ENCODE measurements around the gene DCC. TPM values are rescaled to one million over a fixed set of nuclear protein-coding genes. Genes with fewer than 3 reads are reported as not detected.

DCC gene
- total and polyA plus RNA-seq, 9 donors = under 0.01 to 0.77 (median 0.30) TPM; not detected in 3

- Histone ChIP-seq H3K27ac (no peak overlapping the region), H3K36me3 (no peaks in the 10 kb centered on the region), H3K4me1 (ENCODE audit: insufficient read depth) (no peaks in the 10 kb centered on the region), H3K9me3 (no peaks in the 10 kb centered on the region), H3K4me3 (no peak overlapping the region), H3K27me3 (no peaks in the 10 kb centered on the region)
- WGBS, 3 donors = 50 to 64% (median 51%) methylated on average over 4 of the region's 4 CpGs
- intact Hi-C loops (cut with DNase I) = no loop called here
- no peak for TF ChIP-seq EP300 (IDR thresholded peaks at IDR 0.05)
- TF ChIP-seq CTCF (IDR thresholded peaks at IDR 0.05) = no peak
- no peak for TF ChIP-seq POLR2A (IDR thresholded peaks at IDR 0.05)
- no peak for DNase-seq
Observed at GRCh38 chr18:52816121-52816520, 476.1 kb downstream of the DCC start.

GRCh38 chr18:52822160-52822559 is 482.2 kb downstream of the DCC start:
- Histone ChIP-seq H3K36me3 (no peaks in the 10 kb centered on the region), H3K4me3 (no peak overlapping the region), H3K27me3 (no peaks in the 10 kb centered on the region), H3K4me1 (ENCODE audit: insufficient read depth) (no peaks in the 10 kb centered on the region), H3K27ac (no peak overlapping the region), H3K9me3 (no peaks in the 10 kb centered on the region)
- 85 to 91% (median 90%) methylated on average over 1 of the region's 1 CpG for WGBS, 3 donors
- TF ChIP-seq EP300 (IDR thresholded peaks at IDR 0.05) = no peak
- TF ChIP-seq CTCF (IDR thresholded peaks at IDR 0.05) = no peak
- no peak for TF ChIP-seq POLR2A (IDR thresholded peaks at IDR 0.05)
- intact Hi-C loops (cut with DNase I) = no loop called here
- DNase-seq = no peak

- WGBS, 3 donors = 16 to 18% (median 17%) methylated on average over 3 of the region's 3 CpGs
- no peak overlapping the region for H3K27ac ChIP-seq
- H3K4me3 ChIP-seq = no peak overlapping the region
- H3K4me1 ChIP-seq (ENCODE audit: insufficient read depth) = no peaks in the 10 kb centered on the region
- H3K36me3 ChIP-seq = no peaks in the 10 kb centered on the region
- intact Hi-C loops (cut with DNase I) = no loop called here
- no peaks in the 10 kb centered on the region for H3K9me3 ChIP-seq
- TF ChIP-seq EP300 (IDR thresholded peaks at IDR 0.05) = no peak
- no peak for TF ChIP-seq POLR2A (IDR thresholded peaks at IDR 0.05)
- TF ChIP-seq CTCF (IDR thresholded peaks at IDR 0.05) = no peak
- DNase-seq = no peak
- no peaks in the 10 kb centered on the region for H3K27me3 ChIP-seq
Observed at GRCh38 chr18:52824126-52824525, 484.1 kb downstream of the DCC start.

- no peaks in the 10 kb centered on the region for H3K27me3 ChIP-seq
- no peak for TF ChIP-seq POLR2A (IDR thresholded peaks at IDR 0.05)
- no peak for TF ChIP-seq CTCF (IDR thresholded peaks at IDR 0.05)
- no peak for TF ChIP-seq EP300 (IDR thresholded peaks at IDR 0.05)
- H3K4me3 ChIP-seq = no peak overlapping the region
- H3K9me3 ChIP-seq = no peaks in the 10 kb centered on the region
- intact Hi-C loops (cut with DNase I) = no loop called here
- H3K27ac ChIP-seq = no peak overlapping the region
- H3K36me3 ChIP-seq = no peaks in the 10 kb centered on the region
- DNase-seq = no peak
- no peaks in the 10 kb centered on the region for H3K4me1 ChIP-seq (ENCODE audit: insufficient read depth)
- 83 to 95% (median 85%) methylated on average over 3 of the region's 3 CpGs for WGBS, 3 donors
Observed at GRCh38 chr18:52826994-52827393, 487.0 kb downstream of the DCC start.

GRCh38 chr18:52829320-52829719 is 489.3 kb downstream of the DCC start:
- H3K4me1 ChIP-seq (ENCODE audit: insufficient read depth) = no peaks in the 10 kb centered on the region
- no peaks in the 10 kb centered on the region for H3K27me3 ChIP-seq
- H3K9me3 ChIP-seq = no peaks in the 10 kb centered on the region
- no peak for DNase-seq
- no peak overlapping the region for H3K27ac ChIP-seq
- no peak overlapping the region for H3K4me3 ChIP-seq
- TF ChIP-seq EP300 (IDR thresholded peaks at IDR 0.05) (no peak), POLR2A (IDR thresholded peaks at IDR 0.05) (no peak), CTCF (IDR thresholded peaks at IDR 0.05) (no peak)
- no peaks in the 10 kb centered on the region for H3K36me3 ChIP-seq
- intact Hi-C loops (cut with DNase I) = no loop called here
